Fibroblast of lung (primary cell): ENCODE measurements around the gene SLC41A1. TPM values are rescaled to one million over a fixed set of nuclear protein-coding genes. Genes with fewer than 3 reads are reported as not detected.
"Not testable (repeated sequence)": the region's sequence is repeated elsewhere in the genome, so short reads cannot be mapped to it uniquely, and the experiment has no call there.

ENCODE experiments used
- DNase-seq, 2 donors: peaks; one replicate each; pipeline versions ENCODE4 v3.0.0 to v3.0.0-alpha.2; 2010; ENCODE audit warnings: low read depth in 2 of 2
- H2AFZ ChIP-seq: 2 replicates; pipeline ENCODE4 v1.5.1; 2012; ENCODE audit warnings: low read length, control low read depth, inconsistent platforms
- H3K27ac ChIP-seq: 2 replicates; pipeline ENCODE4 v1.5.1; 2011; ENCODE audit warnings: low read length, control low read depth; ENCODE audit not compliant: insufficient read depth
- H3K27me3 ChIP-seq: 2 replicates; pipeline ENCODE4 v1.5.1; 2011; ENCODE audit warnings: mild to moderate bottlenecking, low read length; ENCODE audit not compliant: control insufficient read depth, insufficient read depth
- H3K36me3 ChIP-seq: 2 replicates; pipeline ENCODE4 v1.5.1; 2011; ENCODE audit warnings: low read length; ENCODE audit not compliant: control insufficient read depth, insufficient read depth
- H3K4me1 ChIP-seq: 2 replicates; pipeline ENCODE4 v1.5.1; 2011; ENCODE audit warnings: low read length; ENCODE audit not compliant: control insufficient read depth, insufficient read depth; ENCODE audit errors: extremely low read depth
- H3K4me2 ChIP-seq: 2 replicates; pipeline ENCODE4 v1.5.1; 2011; ENCODE audit warnings: low read length, control low read depth; ENCODE audit not compliant: insufficient read depth; ENCODE audit errors: extremely low read depth
- H3K4me3 ChIP-seq, 4 experiments: fragments of 200-600 bp in 1 of 4; sonication (generic) in 1 of 4; replicated peaks in 1 of 4; 2 replicates each; pipeline ENCODE4 v1.5.1; 2011 to 2016; ENCODE audit warnings: low read length in 4 of 4, low read depth in 3 of 4, mild to moderate bottlenecking in 3 of 4, control low read depth in 2 of 4, inconsistent platforms in 1 of 4, mixed read lengths in 1 of 4; ENCODE audit not compliant: insufficient read depth in 1 of 4; ENCODE audit errors: control extremely low read depth in 1 of 4
- H3K79me2 ChIP-seq: 2 replicates; pipeline ENCODE4 v1.5.1; 2012; ENCODE audit warnings: mild to moderate bottlenecking, low read length, inconsistent platforms; ENCODE audit not compliant: control insufficient read depth, insufficient read depth
- H3K9ac ChIP-seq: 2 replicates; pipeline ENCODE4 v1.5.1; 2011; ENCODE audit warnings: mild to moderate bottlenecking, low read length, control low read depth; ENCODE audit not compliant: insufficient read depth
- H3K9me3 ChIP-seq: 2 replicates; pipeline ENCODE4 v1.5.1; 2012; ENCODE audit warnings: low read depth, low read length; ENCODE audit not compliant: control insufficient read depth, insufficient read depth
- H4K20me1 ChIP-seq: 2 replicates; pipeline ENCODE4 v1.5.1; 2011; ENCODE audit warnings: low read length; ENCODE audit not compliant: control insufficient read depth, insufficient read depth; ENCODE audit errors: extremely low read depth
- EZH2 ChIP-seq: IDR thresholded peaks from 2 replicates; pipeline ENCODE4 v1.5.1; 2012; ENCODE audit warnings: low read length, control low read depth, mild to moderate bottlenecking; ENCODE audit errors: missing control alignments
- polyA minus RNA-seq: library from RNA; depleted of rRNA, polyadenylated mRNA; stranded (reverse); fragments of >200 nt; gene quantifications from 2 replicates; pipeline ENCODE4 v1.2.3, GENCODE V29; 2011; ENCODE audit warnings: low replicate concordance
- polyA plus RNA-seq, 2 donors: library from polyadenylated mRNA; depleted of rRNA in 1 of 2; stranded (reverse) in 1 of 2; unstranded in 1 of 2; fragments of >200 nt; gene quantifications; 2 replicates each; pipeline ENCODE4 v1.2.1, GENCODE V29; 2011 to 2012; ENCODE audit warnings: missing spikeins in 1 of 2
- total RNA-seq: library from RNA; depleted of rRNA; stranded (reverse); fragments of >200 nt; gene quantifications from 2 replicates; pipeline ENCODE4 v1.2.1, GENCODE V29; 2014
- TF ChIP-seq, protein P1 (sequence below), 2 donors: IDR thresholded peaks in 1 of 2; conservative IDR thresholded peaks in 1 of 2; 1 replicate in 1 of 2; 2 replicates in 1 of 2; pipeline ENCODE4 v1.5.1; 2011 to 2012; ENCODE audit warnings: low read length in 2 of 2, control low read depth in 1 of 2, inconsistent platforms in 1 of 2, low read depth in 1 of 2, mild to moderate bottlenecking in 1 of 2

SLC41A1 gene
- 14.6 and 24.6 TPM in 2 replicates for total RNA-seq
- 28.5 and 28.9 TPM in 2 replicates for polyA plus RNA-seq
- 14.1 and 16.0 TPM in 2 replicates for polyA plus RNA-seq (2012)
- 24.2 and 27.0 TPM in 2 replicates for polyA minus RNA-seq

DNA sequence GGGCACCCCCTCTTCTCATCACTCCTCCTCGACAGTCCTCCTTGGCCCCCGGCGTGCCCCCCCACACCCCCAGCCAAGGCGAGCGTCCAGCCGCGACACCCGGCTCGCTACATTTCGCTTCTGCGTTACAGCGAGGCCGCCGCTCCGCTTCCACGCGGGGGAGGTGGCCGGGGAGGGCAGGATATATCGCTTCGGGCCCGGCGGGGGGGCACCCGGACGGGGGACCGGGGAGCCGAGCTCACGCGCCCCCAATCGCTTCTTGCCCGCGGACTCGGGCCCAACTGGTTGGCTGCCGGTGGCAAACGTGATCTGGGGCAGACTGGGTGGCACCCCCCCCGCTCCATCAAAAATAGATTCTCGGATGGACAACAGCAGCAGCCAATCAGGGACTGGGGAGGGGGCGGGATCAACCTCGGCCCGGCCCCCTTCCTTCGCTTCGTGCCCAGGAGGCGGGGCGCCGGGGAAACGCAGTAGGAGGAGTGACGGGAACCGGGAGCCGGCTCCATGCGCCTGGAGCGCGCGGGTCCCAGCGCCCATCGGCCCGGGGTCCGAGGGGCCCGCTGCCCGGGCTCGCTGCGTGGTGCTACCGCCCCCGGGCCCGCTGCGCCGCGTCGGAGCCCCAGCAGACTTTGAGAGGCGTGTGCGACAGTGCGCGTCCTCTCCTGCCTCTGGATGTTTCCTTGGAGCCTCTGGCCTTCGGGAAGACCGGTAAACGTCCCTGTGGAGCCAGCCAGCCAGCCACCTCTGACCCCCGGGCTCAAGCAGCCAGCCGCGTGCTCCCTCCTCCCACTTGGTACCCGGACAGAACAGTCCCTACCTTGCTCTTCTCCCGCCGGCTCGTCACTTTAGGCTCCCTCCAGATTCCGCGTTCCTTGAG is at the start of gene SLC41A1:
Gene SLC41A1 (minus strand): TSS at position 321 of the 877 bp plus-strand sequence. CDS start 2,757 bp downstream, outside the sequence.
- Histone ChIP-seq H3K4me1 (no peaks in the 10 kb centered on the region), H3K9ac (peak within 1 kb of the TSS; percentile 54), H3K4me3 (peak within 1 kb of the TSS; percentile 64 to 79 (median 74)), H3K27me3 (no peaks in the 10 kb centered on the region), H4K20me1 (no peaks in the 10 kb centered on the region), H3K79me2 (peaks cover 5% of the 10 kb centered on the region), H3K9me3 (no peaks in the 10 kb centered on the region), H3K36me3 (peaks cover 2% of the 10 kb centered on the region), H3K27ac (peak within 1 kb of the TSS; percentile 69), H2AFZ (peak within 1 kb of the TSS; percentile 87), H3K4me2 (peak within 1 kb of the TSS; percentile 61)
- no peak for TF ChIP-seq EZH2
- DNase-seq, result peak; percentile 85 to 90

DNA sequence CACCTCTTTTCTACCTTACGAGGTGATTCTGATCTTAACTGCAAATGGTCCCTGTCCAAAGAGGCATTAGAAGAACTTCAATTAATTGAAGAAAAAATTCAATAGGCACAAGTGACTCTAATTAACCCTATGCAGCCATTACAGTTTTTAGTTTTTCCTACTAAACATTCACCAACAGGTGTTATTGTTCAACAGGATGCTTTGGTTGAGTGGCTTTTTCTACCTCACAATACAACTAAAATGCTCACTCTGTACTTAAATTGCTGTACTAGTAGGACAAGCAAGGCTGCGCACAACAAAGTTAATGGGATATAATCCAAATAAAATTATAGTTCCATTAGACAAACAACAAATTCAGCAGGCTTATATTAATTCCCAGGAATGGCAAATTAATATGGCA is 48.5 kb upstream of the SLC41A1 start:
- no peaks in the 10 kb centered on the region for H3K27me3 ChIP-seq
- H3K79me2 ChIP-seq, result no peaks in the 10 kb centered on the region
- H3K9ac ChIP-seq, result no peak overlapping the region
- TF ChIP-seq, protein P1, sequence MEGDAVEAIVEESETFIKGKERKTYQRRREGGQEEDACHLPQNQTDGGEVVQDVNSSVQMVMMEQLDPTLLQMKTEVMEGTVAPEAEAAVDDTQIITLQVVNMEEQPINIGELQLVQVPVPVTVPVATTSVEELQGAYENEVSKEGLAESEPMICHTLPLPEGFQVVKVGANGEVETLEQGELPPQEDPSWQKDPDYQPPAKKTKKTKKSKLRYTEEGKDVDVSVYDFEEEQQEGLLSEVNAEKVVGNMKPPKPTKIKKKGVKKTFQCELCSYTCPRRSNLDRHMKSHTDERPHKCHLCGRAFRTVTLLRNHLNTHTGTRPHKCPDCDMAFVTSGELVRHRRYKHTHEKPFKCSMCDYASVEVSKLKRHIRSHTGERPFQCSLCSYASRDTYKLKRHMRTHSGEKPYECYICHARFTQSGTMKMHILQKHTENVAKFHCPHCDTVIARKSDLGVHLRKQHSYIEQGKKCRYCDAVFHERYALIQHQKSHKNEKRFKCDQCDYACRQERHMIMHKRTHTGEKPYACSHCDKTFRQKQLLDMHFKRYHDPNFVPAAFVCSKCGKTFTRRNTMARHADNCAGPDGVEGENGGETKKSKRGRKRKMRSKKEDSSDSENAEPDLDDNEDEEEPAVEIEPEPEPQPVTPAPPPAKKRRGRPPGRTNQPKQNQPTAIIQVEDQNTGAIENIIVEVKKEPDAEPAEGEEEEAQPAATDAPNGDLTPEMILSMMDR (conservative IDR thresholded peaks at IDR 0.05 in 1 of 2, IDR thresholded peaks at IDR 0.05 in 1 of 2; ENCODE audit: low read depth in 1 of 2, low read length in 2 of 2), result no peak
- TF ChIP-seq EZH2, result no peak
- no peak for DNase-seq
- no peaks in the 10 kb centered on the region for H4K20me1 ChIP-seq
- H3K4me3 ChIP-seq, result no peak overlapping the region
- no peak overlapping the region for H3K27ac ChIP-seq
- H2AFZ ChIP-seq, result no peak overlapping the region
- H3K4me1 ChIP-seq, result no peaks in the 10 kb centered on the region
- H3K36me3 ChIP-seq, result no peaks in the 10 kb centered on the region
- H3K9me3 ChIP-seq, result no peaks in the 10 kb centered on the region
- H3K4me2 ChIP-seq, result no peak overlapping the region

DNA sequence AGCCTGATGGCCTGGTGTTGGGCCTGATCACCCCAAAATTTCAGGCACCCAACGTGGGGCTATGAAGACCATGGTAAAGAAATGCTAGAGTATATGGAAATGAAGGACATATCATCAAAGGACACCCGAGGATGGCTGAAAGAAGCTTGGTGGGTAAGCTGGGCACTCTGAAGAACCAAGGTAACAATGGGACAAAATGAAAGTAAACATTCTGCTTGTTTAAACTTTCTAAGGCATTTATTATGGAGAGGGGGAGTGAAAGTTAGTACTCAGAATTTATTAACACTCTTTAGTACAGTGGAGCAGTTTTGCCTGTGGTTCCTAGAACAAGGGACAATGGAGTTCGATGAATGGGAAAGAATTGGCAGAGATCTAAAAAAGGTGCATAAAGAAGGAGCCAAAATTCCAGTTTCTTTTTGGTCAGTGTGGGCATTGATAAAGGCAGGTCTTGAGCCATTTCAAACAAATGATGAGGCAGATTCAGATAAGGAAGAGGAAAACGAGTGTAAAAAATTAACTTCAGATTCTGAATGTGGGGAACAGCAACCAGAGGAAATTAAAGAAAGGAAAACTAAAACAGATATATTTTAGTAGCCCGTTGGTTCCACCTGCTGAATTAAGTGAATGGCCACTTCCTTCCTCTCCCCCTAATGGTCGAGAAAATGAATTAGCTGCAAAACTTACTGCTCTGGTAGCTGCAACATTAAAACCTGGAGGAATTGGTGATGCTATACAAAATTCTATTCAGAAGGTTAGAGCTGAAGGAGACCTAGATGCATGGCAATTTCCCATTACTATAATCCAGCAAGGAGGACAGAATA is 45.4 kb upstream of the SLC41A1 start:
- Histone ChIP-seq H2AFZ (no peak overlapping the region), H3K9ac (no peak overlapping the region), H3K4me2 (no peak overlapping the region), H3K79me2 (no peaks in the 10 kb centered on the region), H3K27me3 (no peaks in the 10 kb centered on the region), H3K36me3 (no peaks in the 10 kb centered on the region), H3K4me1 (no peaks in the 10 kb centered on the region), H4K20me1 (no peaks in the 10 kb centered on the region), H3K27ac (no peak overlapping the region), H3K9me3 (no peaks in the 10 kb centered on the region), H3K4me3 (no peak overlapping the region)
- TF ChIP-seq, protein P1 (conservative IDR thresholded peaks at IDR 0.05 in 1 of 2, IDR thresholded peaks at IDR 0.05 in 1 of 2; ENCODE audit: low read depth in 1 of 2, low read length in 2 of 2), result no peak
- TF ChIP-seq EZH2, result no peak
- no peak for DNase-seq

DNA sequence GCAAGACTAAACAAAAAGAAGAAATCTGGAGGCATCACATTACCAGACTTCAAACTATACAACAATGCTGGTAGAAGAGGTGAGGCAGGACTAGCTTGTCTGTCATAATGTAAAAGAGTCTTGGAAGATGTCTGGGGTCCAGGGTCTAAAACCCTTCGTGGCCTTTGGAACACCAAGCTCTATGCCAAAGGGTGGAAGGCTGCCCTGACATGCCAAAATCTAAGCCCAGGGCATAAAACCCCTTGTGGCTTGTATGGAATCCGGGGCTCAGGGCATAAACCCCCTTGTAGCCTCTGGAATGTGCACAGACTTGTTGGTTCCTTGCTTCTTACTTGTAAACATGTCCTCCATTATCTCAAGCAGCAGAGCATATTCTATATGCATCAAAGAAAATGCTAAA is 44.5 kb upstream of the SLC41A1 start:
- H3K4me1 ChIP-seq, H3K27ac ChIP-seq, H4K20me1 ChIP-seq, H3K27me3 ChIP-seq, H3K4me2 ChIP-seq, H3K4me3 ChIP-seq, DNase-seq, H3K9ac ChIP-seq, H3K79me2 ChIP-seq, H3K36me3 ChIP-seq, H3K9me3 ChIP-seq, H2AFZ ChIP-seq: not testable (repeated sequence)
